Breast epithelium (tissue), 3 donors: Measurements from ENCODE around the gene CHCHD6.

Source experiments
- CTCF ChIP-seq, 3 donors: fragments of 450-650 bp; IDR thresholded peaks; one replicate each; pipeline ENCODE4 v1.5.1; 2016 to 2017; ENCODE audit warnings: antibody characterized with exemption in 3 of 3, mild to moderate bottlenecking in 3 of 3, moderate library complexity in 3 of 3
- POLR2A ChIP-seq: fragments of 450-650 bp; IDR thresholded peaks from one replicate; pipeline ENCODE4 v1.6.1; 2016; ENCODE audit warnings: antibody characterized with exemption, mild to moderate bottlenecking, moderate library complexity

GRCh38 chr3:126672340-126672739, 31.7 kb upstream of the CHCHD6 start:
- TF ChIP-seq POLR2A (no peak), CTCF (IDR thresholded peaks at IDR 0.05) (no peak)
